Measurements from ENCODE around the gene NOLC1.

The NOLC1 gene

GRCh38 chr10:102122450-102122849 is 29.7 kb upstream of the NOLC1 start:
- DNase-seq, result no peak

- DNase-seq, result no peak
Observed at GRCh38 chr10:102123223-102123622, 29.0 kb upstream of the NOLC1 start.

GRCh38 chr10:102131286-102132170 is 20.7 kb upstream of the NOLC1 start:
- DNase-seq, result no peak

- DNase-seq, result no peak
Observed at GRCh38 chr10:102132193-102132562, 20.0 kb upstream of the NOLC1 start.

- DNase-seq, result peak; percentile 98
Observed at GRCh38 chr10:102132563-102133372, 19.4 kb upstream of the NOLC1 start, which contains the start of gene PPRC1. PPRC1 (plus strand) TSS chr10:102133040; CDS start chr10:102133069, 29 bp downstream.

- DNase-seq, result peak; percentile 77
Observed at GRCh38 chr10:102133373-102134195, 18.6 kb upstream of the NOLC1 start.

- no peak for DNase-seq
Observed at GRCh38 chr10:102134416-102134815, 17.8 kb upstream of the NOLC1 start.

- DNase-seq, result no peak
Observed at GRCh38 chr10:102135956-102136526, 16.1 kb upstream of the NOLC1 start.

- DNase-seq, result no peak
Observed at GRCh38 chr10:102139281-102140110, 12.7 kb upstream of the NOLC1 start.

GRCh38 chr10:102140218-102140617 is 12.0 kb upstream of the NOLC1 start:
- DNase-seq, result no peak

- DNase-seq, result no peak
Observed at GRCh38 chr10:102140913-102141540, 11.2 kb upstream of the NOLC1 start.

- DNase-seq, result no peak
Observed at GRCh38 chr10:102141583-102142107, 10.5 kb upstream of the NOLC1 start.

- DNase-seq, result no peak
Observed at GRCh38 chr10:102146971-102147428, 5.2 kb upstream of the NOLC1 start.

GRCh38 chr10:102147561-102147960 is 4.6 kb upstream of the NOLC1 start:
- DNase-seq, result no peak

GRCh38 chr10:102148275-102148674 is 3.9 kb upstream of the NOLC1 start:
- no peak for DNase-seq

- DNase-seq, result no peak
Observed at GRCh38 chr10:102150970-102151773, 1.0 kb upstream of the NOLC1 start.

- DNase-seq, result peak; percentile 69
Observed at GRCh38 chr10:102152545-102152890, 329 bp downstream of the NOLC1 start.

- no peak for DNase-seq
Observed at GRCh38 chr10:102153093-102153620, 968 bp downstream of the NOLC1 start.

GRCh38 chr10:102154466-102155116 is 2.4 kb downstream of the NOLC1 start:
- DNase-seq, result no peak
